ENCODE measurements around the gene TNIK.

- no peak for TF ChIP-seq CTCF (IDR thresholded peaks at IDR 0.05)
- TF ChIP-seq POLR2A (IDR thresholded peaks at IDR 0.05; ENCODE audit: low read depth): no peak
Observed at GRCh38 chr3:171364500-171364899, 95.7 kb downstream of the TNIK start.

Measured in esophagus muscularis mucosa (tissue), 3 donors.